Activated naive CD4-positive, alpha-beta T cell treated with anti-CD3 and anti-CD28 coated beads for 36 hours (primary cell): ENCODE measurements around the gene CSRNP2. TPM values are rescaled to one million over a fixed set of nuclear protein-coding genes. Genes with fewer than 3 reads are reported as not detected.
A peak's percentile ranks its signal among the peaks of the same experiment; 100 is the strongest.

Experiments
- CTCF ChIA-PET: fragments of 350-600 bp; sonication (Branson Sonifier 250); formaldehyde crosslinking; loops from one replicate; lab custom pipeline; 2021; ENCODE audit warnings: antibody characterized with exemption; lab: Charles Lee
- DNase-seq: peaks from one replicate; pipeline ENCODE4 v3.0.0-alpha.2; 2020
- H3K27ac Mint-ChIP-seq: one replicate; pipeline ENCODE4 v1.8.0; 2021; ENCODE audit warnings: mild to moderate bottlenecking, mixed read lengths
- H3K27me3 Mint-ChIP-seq: one replicate; pipeline ENCODE4 v1.8.0; 2021; ENCODE audit warnings: low read depth, mixed read lengths
- H3K36me3 Mint-ChIP-seq: one replicate; pipeline ENCODE4 v1.8.0; 2021; ENCODE audit warnings: low read depth, mixed read lengths
- H3K4me1 Mint-ChIP-seq: one replicate; pipeline ENCODE4 v1.8.0; 2021; ENCODE audit warnings: low read depth, mixed read lengths
- H3K4me3 Mint-ChIP-seq: one replicate; pipeline ENCODE4 v1.8.0; 2021; ENCODE audit warnings: mild to moderate bottlenecking, moderate library complexity, mixed read lengths
- H3K9me3 Mint-ChIP-seq: one replicate; pipeline ENCODE4 v1.8.0; 2021; ENCODE audit warnings: mixed read lengths
- intact Hi-C: fragments of 100-400 bp; cut with micrococcal nuclease; formaldehyde crosslinking; loops from one replicate; pipeline ENCODE4 v1.15.1; 2023
- total RNA-seq, 2 experiments: library from RNA; stranded (reverse); gene quantifications; one replicate each; pipeline ENCODE4 v1.2.3, GENCODE V29; 2021

CSRNP2 gene
- total RNA-seq, 2 experiments from 2014 or later: 8.4 to 11.0 TPM

- intact Hi-C loops: no loop called here
- Mint-ChIP-seq H3K27ac (no peak overlapping the region), H3K9me3 (no peaks in the 10 kb centered on the region), H3K4me3 (no peak overlapping the region), H3K4me1 (peaks cover 13% of the 10 kb centered on the region), H3K27me3 (no peaks in the 10 kb centered on the region), H3K36me3 (peaks cover 12% of the 10 kb centered on the region)
- no peak for DNase-seq
- CTCF ChIA-PET: interaction anchor here (1.2 to 1.7 kb wide), 2 partner anchors 11 to 14 kb away, joined by 3 to 5 read pairs; no protein-coding TSS in a partner anchor
Observed at GRCh38 chr12:51075390-51075789, 8.0 kb downstream of the CSRNP2 start.

GRCh38 chr12:51071663-51072062 is 11.7 kb downstream of the CSRNP2 start:
- Mint-ChIP-seq H3K27ac (no peak overlapping the region), H3K27me3 (no peaks in the 10 kb centered on the region), H3K4me3 (no peak overlapping the region), H3K36me3 (peaks cover 15% of the 10 kb centered on the region), H3K9me3 (no peaks in the 10 kb centered on the region), H3K4me1 (peaks cover 10% of the 10 kb centered on the region)
- no peak for DNase-seq
- CTCF ChIA-PET: interaction anchor here (1.0 kb wide), 1 partner anchor 11 kb away, joined by 3 read pairs; no protein-coding TSS in a partner anchor
- intact Hi-C loops: no loop called here

GRCh38 chr12:51070004-51070403 is 13.4 kb downstream of the CSRNP2 start:
- no peaks in the 10 kb centered on the region for H3K9me3 Mint-ChIP-seq
- CTCF ChIA-PET: interaction anchor here (0.6 kb wide), 1 partner anchor 126 kb away, joined by 3 read pairs; no protein-coding TSS in a partner anchor
- intact Hi-C loops: no loop called here
- H3K36me3 Mint-ChIP-seq: peaks cover 17% of the 10 kb centered on the region
- no peak for DNase-seq
- H3K27ac Mint-ChIP-seq: peak overlapping the region; percentile 60
- H3K4me1 Mint-ChIP-seq: peaks cover 2% of the 10 kb centered on the region
- no peaks in the 10 kb centered on the region for H3K27me3 Mint-ChIP-seq
- H3K4me3 Mint-ChIP-seq: no peak overlapping the region

- intact Hi-C loops: no loop called here
- CTCF ChIA-PET: interaction anchor here (1.2 kb wide), 1 partner anchor 9 kb away, joined by 3 read pairs; no protein-coding TSS in a partner anchor
- no peaks in the 10 kb centered on the region for H3K27me3 Mint-ChIP-seq
Observed at GRCh38 chr12:51067771-51068170, 15.6 kb downstream of the CSRNP2 start.

DNA sequence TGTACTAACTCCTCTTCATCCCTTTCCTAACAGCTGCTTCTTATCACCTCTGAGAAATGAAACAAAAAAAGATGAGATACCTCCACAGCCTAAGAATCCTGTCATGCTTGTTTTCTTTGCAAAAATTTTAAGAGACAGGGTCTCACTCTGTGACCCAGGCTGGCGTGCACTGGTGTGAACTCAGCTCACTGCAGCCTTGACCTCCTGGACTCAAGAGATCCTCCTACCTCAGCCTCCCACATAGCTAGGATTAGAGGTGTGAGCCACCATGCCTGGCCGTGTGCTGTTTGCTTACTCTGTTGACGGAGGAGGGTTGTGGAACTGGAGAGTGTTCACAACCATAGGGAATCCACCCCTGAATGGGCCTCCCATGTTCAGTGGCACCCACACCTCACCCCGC is 16.2 kb downstream of the CSRNP2 start:
- Mint-ChIP-seq H3K9me3 (no peaks in the 10 kb centered on the region), H3K4me1 (peaks cover 2% of the 10 kb centered on the region), H3K27ac (no peak overlapping the region), H3K27me3 (no peaks in the 10 kb centered on the region), H3K4me3 (no peak overlapping the region), H3K36me3 (peaks cover 12% of the 10 kb centered on the region)
- DNase-seq: no peak
- CTCF ChIA-PET: interaction anchor here (1.2 kb wide), 1 partner anchor 9 kb away, joined by 3 read pairs; no protein-coding TSS in a partner anchor
- intact Hi-C loops: no loop called here

More at GRCh38 chr12:51067771-51068170, 15.6 kb downstream of the CSRNP2 start:
- Mint-ChIP-seq H3K9me3 (no peaks in the 10 kb centered on the region), H3K36me3 (peaks cover 12% of the 10 kb centered on the region), H3K4me1 (peaks cover 2% of the 10 kb centered on the region), H3K27ac (no peak overlapping the region), H3K4me3 (no peak overlapping the region)
- no peak for DNase-seq

- Mint-ChIP-seq H3K4me1 (peaks cover 2% of the 10 kb centered on the region), H3K4me3 (no peak overlapping the region), H3K27me3 (no peaks in the 10 kb centered on the region), H3K27ac (no peak overlapping the region), H3K36me3 (peaks cover 9% of the 10 kb centered on the region), H3K9me3 (no peaks in the 10 kb centered on the region)
- no peak for DNase-seq
- CTCF ChIA-PET: no interaction called here
- intact Hi-C loops: no loop called here
Observed at GRCh38 chr12:51065530-51065929, 17.9 kb downstream of the CSRNP2 start.

DNA sequence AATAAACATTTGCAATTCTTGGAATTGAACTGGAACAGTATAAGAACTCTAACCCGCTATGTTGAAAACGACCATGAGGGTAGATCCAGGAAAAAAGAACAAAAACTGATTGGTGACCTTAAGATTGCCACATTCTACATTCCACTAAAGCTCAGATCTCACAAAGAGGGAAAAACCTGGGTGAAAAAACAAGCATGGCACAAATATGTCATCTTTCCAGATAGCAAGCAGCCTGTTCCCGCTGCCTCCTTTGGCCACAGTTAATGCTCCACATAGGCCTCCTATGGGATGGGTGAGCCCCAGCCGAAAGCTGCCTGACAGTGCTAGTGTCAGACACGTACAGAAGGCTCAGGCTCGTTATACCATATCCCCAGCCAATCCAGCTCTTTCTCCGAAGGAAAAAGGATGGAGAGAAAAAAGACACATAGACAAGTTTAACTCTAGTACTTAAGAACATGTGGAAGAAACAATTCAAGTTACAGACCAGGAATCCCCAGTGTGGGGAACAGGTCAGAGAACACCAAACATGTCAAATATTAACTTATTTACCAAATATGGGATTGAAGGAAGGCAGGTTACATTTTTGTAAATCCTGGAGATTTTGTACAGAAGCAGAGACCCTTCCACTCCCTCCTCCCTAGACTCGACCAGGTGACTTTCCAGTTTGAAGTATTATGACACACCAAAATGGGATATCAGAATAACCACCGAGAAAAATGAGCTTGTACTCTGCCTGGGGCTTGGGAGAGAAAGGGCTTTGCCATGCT is 20.6 kb downstream of the CSRNP2 start:
- Mint-ChIP-seq H3K36me3 (peaks cover 19% of the 10 kb centered on the region), H3K27ac (peak overlapping the region; percentile 59), H3K27me3 (no peaks in the 10 kb centered on the region), H3K4me3 (no peak overlapping the region), H3K9me3 (no peaks in the 10 kb centered on the region), H3K4me1 (no peaks in the 10 kb centered on the region)
- intact Hi-C loops: no loop called here
- CTCF ChIA-PET: interaction anchor here (0.6 to 1.3 kb wide), 4 partner anchors 14 to 434 kb away, joined by 3 to 4 read pairs (median 3); no protein-coding TSS in a partner anchor
- DNase-seq: no peak

GRCh38 chr12:51059086-51059485 is 24.3 kb downstream of the CSRNP2 start:
- Mint-ChIP-seq H3K4me3 (no peak overlapping the region), H3K4me1 (no peaks in the 10 kb centered on the region), H3K36me3 (peaks cover 33% of the 10 kb centered on the region), H3K27ac (peak overlapping the region; percentile 36), H3K9me3 (no peaks in the 10 kb centered on the region), H3K27me3 (no peaks in the 10 kb centered on the region)
- CTCF ChIA-PET: no interaction called here
- DNase-seq: no peak
- intact Hi-C loops: no loop called here

GRCh38 chr12:51056242-51056641 is 27.2 kb downstream of the CSRNP2 start:
- Mint-ChIP-seq H3K9me3 (no peaks in the 10 kb centered on the region), H3K27ac (no peak overlapping the region), H3K4me1 (peaks cover 9% of the 10 kb centered on the region), H3K36me3 (peaks cover 46% of the 10 kb centered on the region), H3K4me3 (no peak overlapping the region), H3K27me3 (no peaks in the 10 kb centered on the region)
- CTCF ChIA-PET: interaction anchor here (0.5 to 0.9 kb wide), 4 partner anchors 9 to 311 kb away, joined by 3 to 4 read pairs (median 3); no protein-coding TSS in a partner anchor
- intact Hi-C loops: no loop called here
- no peak for DNase-seq

DNA sequence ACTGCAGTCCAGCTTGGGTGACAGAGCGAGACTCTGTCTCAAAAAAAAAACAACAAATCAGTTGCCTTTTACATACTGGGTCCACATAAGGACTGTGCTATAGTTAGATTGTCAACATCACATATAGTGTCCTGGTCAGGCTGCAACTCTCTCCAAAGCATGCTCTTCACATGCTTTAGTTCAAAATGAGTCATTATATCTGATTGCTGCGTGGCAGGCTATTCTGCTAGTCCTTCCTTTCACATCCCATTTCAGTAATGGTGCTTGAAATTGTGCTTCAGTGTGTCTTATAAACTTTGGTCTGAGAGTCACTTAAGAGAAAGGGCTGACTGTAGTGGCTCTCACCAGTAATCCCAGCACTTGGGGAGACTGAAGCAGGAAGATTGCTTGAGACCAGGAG is 28.3 kb downstream of the CSRNP2 start:
- Mint-ChIP-seq H3K27ac (no peak overlapping the region), H3K36me3 (peaks cover 46% of the 10 kb centered on the region), H3K4me3 (no peak overlapping the region), H3K27me3 (no peaks in the 10 kb centered on the region), H3K4me1 (peaks cover 11% of the 10 kb centered on the region), H3K9me3 (no peaks in the 10 kb centered on the region)
- DNase-seq: no peak
- CTCF ChIA-PET: no interaction called here
- intact Hi-C loops: no loop called here

- Mint-ChIP-seq H3K36me3 (peaks cover 33% of the 10 kb centered on the region), H3K27ac (no peak overlapping the region)
- CTCF ChIA-PET: interaction anchor here (0.6 to 1.0 kb wide), 3 partner anchors 129 to 287 kb away, joined by 3 to 5 read pairs (median 4); partner anchors contain the start of gene ATF1
Observed at GRCh38 chr12:51051787-51052186, 31.6 kb downstream of the CSRNP2 start.

DNA sequence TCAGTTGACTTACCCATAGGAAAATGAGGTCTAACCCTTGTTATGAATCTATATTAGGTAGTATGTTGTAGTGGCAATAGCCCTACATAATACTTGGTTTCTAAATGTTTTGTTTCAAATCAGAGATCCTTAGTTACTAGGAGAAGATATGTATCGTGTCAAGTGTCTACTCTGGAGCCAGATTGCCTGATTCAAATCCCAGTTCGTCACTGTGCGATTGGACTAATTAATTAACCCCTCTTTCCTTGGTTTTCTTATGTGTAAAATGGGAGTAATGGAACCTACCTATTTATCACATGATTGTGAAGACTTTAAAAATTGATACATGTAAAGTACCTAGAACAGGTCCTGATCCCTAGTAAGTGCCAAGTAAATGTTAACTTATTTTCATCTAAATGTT is 33.9 kb downstream of the CSRNP2 start:
- no peaks in the 10 kb centered on the region for H3K27me3 Mint-ChIP-seq
- no peaks in the 10 kb centered on the region for H3K9me3 Mint-ChIP-seq
- intact Hi-C loops: loop anchor here (2.0 to 5.0 kb wide), 2 partner anchors 197 to 278 kb away; no protein-coding TSS in a partner anchor
- H3K36me3 Mint-ChIP-seq: peaks cover 24% of the 10 kb centered on the region
- H3K27ac Mint-ChIP-seq: peak overlapping the region; percentile 93
- peaks cover 34% of the 10 kb centered on the region for H3K4me1 Mint-ChIP-seq
- no peak for DNase-seq
- H3K4me3 Mint-ChIP-seq: peak overlapping the region; percentile 93
- CTCF ChIA-PET: interaction anchor here (0.9 to 1.2 kb wide), 5 partner anchors 12 to 291 kb away, joined by 3 to 5 read pairs (median 3); no protein-coding TSS in a partner anchor

More at GRCh38 chr12:51051787-51052186, 31.6 kb downstream of the CSRNP2 start:
- Mint-ChIP-seq H3K4me1 (peaks cover 30% of the 10 kb centered on the region), H3K4me3 (no peak overlapping the region), H3K9me3 (no peaks in the 10 kb centered on the region), H3K27me3 (no peaks in the 10 kb centered on the region)
- DNase-seq: no peak
- intact Hi-C loops: no loop called here
